PC-9 (cell line): ENCODE measurements around the gene TRPV6.

Experiments used
- CTCF ChIP-seq: fragments of 200-600 bp; sonication (generic); conservative IDR thresholded peaks from 2 replicates; pipeline ENCODE4 v1.6.1; 2017; ENCODE audit warnings: mixed run types, antibody characterized with exemption, mild to moderate bottlenecking, moderate library complexity
- EZH2 ChIP-seq: fragments of 200-600 bp; sonication (generic); IDR thresholded peaks from 2 replicates; pipeline ENCODE4 v1.8.0; 2017; ENCODE audit warnings: antibody characterized with exemption, low read depth

GRCh38 chr7:142915315-142915714 is 29.8 kb upstream of the TRPV6 start:
- no peak for TF ChIP-seq CTCF
- no peak for TF ChIP-seq EZH2
